GM21526 (cell line): ENCODE results near the gene PRSS8.
"Not testable (repeated sequence)": the region's sequence is repeated elsewhere in the genome, so short reads cannot be mapped to it uniquely, and the experiment has no call there.

Experiments used
- ATAC-seq: cut with Tn5 transposase; IDR thresholded peaks from one replicate; pipeline ENCODE4 v1.9.1; 2021; ENCODE audit warnings: moderate library complexity; ENCODE audit not compliant: unreplicated experiment, low FRiP score

PRSS8 gene

GRCh38 chr16:31135535-31136286 lies at the start of gene PRSS8:
PRSS8 (minus strand) TSS chr16:31135727; CDS start chr16:31135498, 229 bp downstream.
- ATAC-seq = no peak

- ATAC-seq = no peak
These were observed 49.4 kb upstream of the PRSS8 start for GRCh38 chr16:31184888-31185287.

- ATAC-seq = no peak
These were observed 48.2 kb upstream of the PRSS8 start for GRCh38 chr16:31183432-31184428.

- no peak for ATAC-seq
These were observed 46.9 kb upstream of the PRSS8 start for GRCh38 chr16:31182391-31182790.

- ATAC-seq = no peak
These were observed 45.7 kb upstream of the PRSS8 start for GRCh38 chr16:31181102-31181830.

GRCh38 chr16:31179747-31180459 lies 44.4 kb upstream of the PRSS8 start, which contains the start of gene FUS:
FUS (plus strand) TSS chr16:31180139; CDS start chr16:31180215, 76 bp downstream.
- peak; percentile 55 for ATAC-seq

- ATAC-seq = peak; percentile 9
These were observed 43.8 kb upstream of the PRSS8 start for GRCh38 chr16:31179219-31179746.

- ATAC-seq = no peak
These were observed 41.6 kb upstream of the PRSS8 start for GRCh38 chr16:31177136-31177535.

- ATAC-seq = not testable (repeated sequence)
These were observed 34.5 kb upstream of the PRSS8 start for GRCh38 chr16:31170048-31170447.

GRCh38 chr16:31168848-31169247 lies 33.3 kb upstream of the PRSS8 start:
- no peak for ATAC-seq

- ATAC-seq = no peak
These were observed 31.8 kb upstream of the PRSS8 start for GRCh38 chr16:31167315-31167714.

- no peak for ATAC-seq
These were observed 21.6 kb upstream of the PRSS8 start for GRCh38 chr16:31157136-31157535.

GRCh38 chr16:31150976-31151375 lies 15.4 kb upstream of the PRSS8 start:
- not testable (repeated sequence) for ATAC-seq

- ATAC-seq = no peak
These were observed 14.7 kb upstream of the PRSS8 start, which contains the start of gene PRSS36 for GRCh38 chr16:31149894-31150890. PRSS36 (minus strand) TSS chr16:31150066; CDS start chr16:31150035, 31 bp downstream.

GRCh38 chr16:31149332-31149731 lies 13.8 kb upstream of the PRSS8 start:
- ATAC-seq = no peak

- no peak for ATAC-seq
These were observed 13.4 kb upstream of the PRSS8 start for GRCh38 chr16:31148896-31149295.

GRCh38 chr16:31148281-31148728 lies 12.8 kb upstream of the PRSS8 start:
- no peak for ATAC-seq

- no peak for ATAC-seq
These were observed 12.0 kb upstream of the PRSS8 start for GRCh38 chr16:31147574-31147973.
